HTERT RPE-1 (cell line): ENCODE results near the gene INHBB.

ENCODE experiments used
- in situ Hi-C: fragments of 300-500 bp; cut with MboI; formaldehyde crosslinking; loops from 4 replicates; pipeline ENCODE4 v1.14.3; 2020; ENCODE audit warnings: low sequenced_read_pairs

INHBB gene

GRCh38 chr2:120354935-120355779 is 9.2 kb downstream of the INHBB start:
- in situ Hi-C loops: no loop called here

DNA sequence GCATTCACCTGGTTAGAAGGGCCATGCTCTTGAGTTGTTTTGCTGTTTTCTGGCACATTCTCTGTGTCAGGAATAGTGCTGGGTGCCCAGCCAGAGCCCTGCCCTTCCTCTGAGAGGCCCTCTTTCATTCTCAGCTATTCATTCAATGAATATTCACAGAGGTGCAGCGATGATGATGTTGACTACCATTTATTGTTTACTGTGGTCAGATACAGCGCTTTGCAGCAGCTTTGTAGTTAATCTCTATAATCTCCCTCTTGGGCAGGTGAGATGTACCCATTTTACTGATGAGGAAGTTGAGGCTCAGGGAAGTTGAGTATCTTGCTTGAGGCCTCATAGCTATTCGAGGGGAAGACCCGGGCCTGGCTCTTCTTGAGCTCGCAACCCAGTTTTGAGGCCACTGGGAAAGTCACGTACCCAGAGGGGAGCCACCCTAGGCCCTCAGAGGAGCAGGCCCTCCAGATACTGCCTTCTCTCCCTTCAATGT is 9.9 kb downstream of the INHBB start:
- in situ Hi-C loops: no loop called here

GRCh38 chr2:120357768-120358167 is 11.8 kb downstream of the INHBB start:
- in situ Hi-C loops: no loop called here

DNA sequence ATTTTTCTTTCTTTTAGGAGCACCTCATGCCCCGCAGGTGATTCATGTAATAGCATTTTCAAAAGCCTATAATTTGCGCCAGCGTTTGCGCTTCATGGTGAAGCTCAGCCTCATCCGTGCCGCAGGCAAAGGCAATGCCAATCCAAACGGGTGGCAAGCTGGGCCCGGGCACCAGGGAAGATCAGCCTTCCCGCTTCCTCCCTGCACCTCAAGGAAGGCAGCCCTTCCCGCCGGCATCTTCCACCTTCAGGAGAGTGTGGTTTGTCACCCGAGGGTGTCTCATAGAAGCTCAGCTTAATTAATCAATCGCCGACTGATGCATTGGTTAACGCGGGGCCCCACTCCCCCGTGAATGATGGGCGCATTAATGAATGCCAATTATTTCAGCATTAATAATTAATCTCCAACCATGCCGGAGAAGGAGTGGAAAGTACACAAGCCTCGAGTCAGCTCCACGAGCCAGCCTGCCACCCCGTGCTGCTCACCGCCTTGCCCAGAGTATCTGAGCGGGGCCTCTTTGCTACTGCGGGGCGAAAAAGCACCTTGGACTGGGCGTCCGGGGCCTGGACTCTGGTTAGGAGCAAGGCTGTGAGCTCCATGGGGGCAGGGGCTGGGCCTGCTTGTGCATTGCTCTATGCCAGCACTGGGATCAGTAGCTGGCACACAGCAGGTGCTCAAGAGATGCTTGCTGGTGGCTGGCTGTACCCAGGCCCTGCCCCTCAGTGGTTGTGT is 13.0 kb downstream of the INHBB start:
- in situ Hi-C loops: no loop called here

DNA sequence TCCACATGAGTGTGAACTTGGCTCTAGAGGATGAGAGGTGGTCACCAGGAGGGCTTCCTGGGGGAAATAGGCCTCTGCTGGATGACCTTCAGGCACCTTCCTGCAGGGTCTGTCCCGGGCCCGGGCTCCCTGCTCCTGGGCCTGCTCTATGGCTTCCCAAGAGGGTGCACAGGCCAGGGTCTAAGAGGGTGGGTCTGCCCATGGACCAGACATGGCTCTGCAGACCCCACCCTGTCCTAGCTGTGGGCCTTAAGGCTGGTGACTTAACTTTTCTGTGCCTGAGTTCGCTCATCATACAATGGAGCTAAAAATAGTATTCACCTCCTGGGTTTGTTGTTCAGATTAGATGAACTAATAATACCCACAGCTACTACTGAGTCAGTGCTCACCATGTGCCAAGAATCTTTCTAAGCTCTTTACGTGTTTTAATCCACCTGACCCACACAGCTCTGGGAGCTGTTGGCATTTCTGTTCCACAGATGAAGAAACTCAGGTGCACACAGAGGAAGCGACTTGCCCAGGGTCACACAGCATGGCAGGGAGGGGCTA is 14.4 kb downstream of the INHBB start:
- in situ Hi-C loops: no loop called here

DNA sequence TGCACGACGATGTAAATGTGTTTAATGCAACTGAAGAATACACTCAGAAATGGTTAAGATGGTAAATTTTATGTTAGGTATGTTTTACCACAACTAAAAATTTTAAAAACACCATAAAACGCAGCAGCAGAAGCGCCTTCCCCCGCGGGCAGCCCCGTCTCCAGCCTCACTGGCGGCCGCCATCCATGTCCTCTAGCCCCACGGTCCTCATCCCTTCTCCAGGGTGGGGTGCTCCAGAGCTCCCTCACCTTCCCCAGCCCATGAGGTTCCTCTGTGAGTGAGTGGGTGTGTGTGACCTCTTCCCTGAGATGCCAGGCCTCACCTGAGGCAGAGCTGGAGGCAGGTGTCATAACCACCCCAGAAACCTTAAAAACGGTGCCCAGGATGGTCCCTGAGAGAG is 17.0 kb downstream of the INHBB start:
- in situ Hi-C loops: no loop called here

DNA sequence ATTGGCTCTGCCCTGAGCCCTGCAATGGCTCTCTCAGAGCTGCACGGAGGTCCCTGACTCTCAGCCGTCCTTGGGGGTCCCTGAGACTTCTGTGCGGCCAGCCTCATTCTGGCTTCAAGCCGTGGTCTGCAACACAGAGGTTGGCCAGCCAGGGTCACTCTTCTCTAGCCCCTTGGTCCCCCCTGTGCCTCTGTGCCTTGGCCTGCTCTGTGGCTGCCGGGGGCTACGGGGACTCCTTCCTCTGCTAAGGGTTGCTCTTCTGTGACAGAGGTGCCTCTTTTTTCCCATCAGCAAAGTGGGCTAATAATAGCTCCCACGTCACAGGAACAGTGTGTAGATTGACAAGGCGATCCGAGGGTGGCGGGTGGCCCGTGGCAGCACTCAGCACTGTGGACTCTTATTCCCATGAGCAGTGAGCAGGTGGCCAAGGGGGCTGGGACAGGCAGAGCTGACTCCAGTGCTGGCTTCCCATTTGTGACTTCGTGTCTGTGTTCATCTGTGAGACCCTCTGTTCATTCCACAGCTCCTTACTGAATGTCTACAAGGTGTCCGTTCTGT is 19.4 kb downstream of the INHBB start:
- in situ Hi-C loops: no loop called here

DNA sequence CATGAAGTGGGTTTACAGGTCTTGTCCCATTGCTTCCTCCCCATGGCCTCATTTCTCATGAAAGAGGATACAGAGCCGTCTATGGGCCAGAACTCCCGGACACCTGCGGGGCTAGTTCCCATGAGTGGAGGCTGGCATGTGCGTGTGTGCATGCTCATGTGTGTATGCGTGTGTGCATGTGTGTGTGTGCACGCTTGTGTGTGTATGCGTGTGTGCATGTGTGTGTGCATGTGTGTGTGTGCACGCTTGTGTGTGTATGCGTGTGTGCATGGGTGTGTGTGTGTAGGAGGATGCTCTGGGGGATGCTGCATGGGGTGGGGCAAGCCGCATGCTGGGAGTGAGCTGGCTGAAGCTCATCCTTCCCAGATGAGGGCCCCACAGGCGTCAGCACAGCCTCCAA is 20.8 kb downstream of the INHBB start:
- in situ Hi-C loops: no loop called here

GRCh38 chr2:120367221-120367620 is 21.3 kb downstream of the INHBB start:
- in situ Hi-C loops: no loop called here

DNA sequence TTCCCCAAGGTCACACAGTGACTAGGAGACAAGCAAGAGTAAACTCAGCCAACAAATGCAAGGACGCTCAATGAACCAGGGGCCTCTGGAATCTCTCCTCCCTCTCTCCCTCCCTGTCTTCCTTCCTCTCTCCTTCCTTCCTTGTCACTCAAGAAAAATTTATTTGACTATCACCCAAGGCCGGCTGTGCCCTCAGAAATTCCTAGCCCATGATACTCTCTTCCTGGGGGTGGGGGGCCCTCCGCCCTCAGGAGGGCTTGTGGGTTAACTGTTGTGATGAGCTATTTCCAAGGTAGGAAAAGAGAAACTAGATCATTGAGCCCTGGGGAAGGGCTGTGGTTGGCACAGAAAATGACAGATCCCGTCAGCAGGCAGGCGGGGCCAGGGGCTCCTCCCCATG is 21.7 kb downstream of the INHBB start:
- in situ Hi-C loops: no loop called here

DNA sequence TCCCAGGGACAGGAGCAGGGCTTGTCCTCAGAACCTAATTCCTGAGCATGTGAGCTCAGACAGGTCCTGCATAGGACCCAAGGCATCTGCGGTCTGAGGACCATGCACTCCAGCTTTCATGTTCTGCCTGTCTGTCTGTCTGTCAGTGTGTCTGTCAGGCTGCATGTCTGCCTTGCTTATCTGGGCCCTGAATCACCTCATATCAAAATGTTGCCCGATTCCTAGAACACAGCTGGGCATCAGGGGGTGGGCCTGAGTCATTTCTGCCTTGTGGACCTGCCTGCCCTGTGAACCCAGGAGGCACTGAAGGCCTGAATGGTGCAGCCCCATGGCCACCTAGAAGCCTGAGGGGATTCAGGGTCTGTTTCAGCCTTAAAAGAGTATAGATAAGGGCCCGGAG is 22.1 kb downstream of the INHBB start:
- in situ Hi-C loops: no loop called here

- in situ Hi-C loops: no loop called here
These were observed 23.3 kb downstream of the INHBB start for GRCh38 chr2:120369250-120369649.

- in situ Hi-C loops: no loop called here
These were observed 26.2 kb downstream of the INHBB start for GRCh38 chr2:120371969-120372625.

DNA sequence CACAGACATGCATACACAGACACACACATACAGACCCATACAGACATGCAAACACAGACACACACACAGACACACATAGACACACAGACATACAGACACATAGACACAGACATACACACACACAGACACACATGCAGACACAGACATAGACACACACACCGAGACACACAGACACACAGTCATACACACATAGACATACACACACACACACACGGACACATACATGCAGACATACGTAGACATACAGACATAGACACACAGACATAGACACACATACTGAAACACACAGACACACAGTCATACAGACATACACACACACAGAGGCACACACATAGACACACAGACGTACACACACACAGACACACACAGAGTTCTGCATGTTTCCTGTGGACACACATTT is 26.9 kb downstream of the INHBB start:
- in situ Hi-C loops: no loop called here

- in situ Hi-C loops: no loop called here
These were observed 27.5 kb downstream of the INHBB start for GRCh38 chr2:120373424-120373823.

GRCh38 chr2:120374821-120375220 is 28.9 kb downstream of the INHBB start:
- in situ Hi-C loops: no loop called here

DNA sequence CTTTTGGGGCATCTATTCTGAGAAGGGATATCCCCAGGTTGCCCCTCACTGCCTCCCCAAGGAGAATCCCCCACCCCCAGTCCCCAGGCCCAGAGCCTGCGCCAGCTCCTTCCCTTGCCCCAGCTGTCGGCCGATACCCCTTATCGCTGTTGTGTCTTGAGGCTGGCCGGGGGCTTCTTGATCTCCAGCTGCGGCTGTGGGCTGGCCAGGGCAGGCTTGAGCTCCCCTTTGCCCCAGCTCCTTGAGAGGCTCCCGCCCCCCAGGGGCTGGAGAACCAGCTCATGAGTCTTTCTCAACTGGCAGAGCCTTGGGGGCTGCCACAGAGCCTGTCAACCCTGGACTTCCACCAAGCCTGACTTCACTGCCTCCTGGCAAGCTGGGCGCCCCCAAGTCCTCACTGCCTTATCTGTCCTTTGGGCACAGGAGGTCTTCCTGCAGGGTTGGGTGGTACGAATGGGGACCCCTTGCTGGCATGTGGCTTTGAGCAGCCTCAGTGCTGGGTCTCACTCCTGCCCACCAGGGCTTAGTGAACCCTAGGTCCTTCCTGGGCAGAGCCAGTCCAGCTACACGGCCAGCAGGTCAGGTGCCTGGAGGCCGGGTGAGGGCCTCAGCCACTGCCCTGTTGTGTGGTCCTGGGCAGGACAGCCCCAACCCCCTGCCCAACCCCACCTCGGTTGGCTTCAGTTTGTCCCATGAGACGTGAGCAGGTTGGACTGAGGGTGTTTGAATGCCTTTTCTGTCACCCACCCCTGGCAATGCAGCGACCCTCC is 29.5 kb downstream of the INHBB start:
- in situ Hi-C loops: no loop called here

DNA sequence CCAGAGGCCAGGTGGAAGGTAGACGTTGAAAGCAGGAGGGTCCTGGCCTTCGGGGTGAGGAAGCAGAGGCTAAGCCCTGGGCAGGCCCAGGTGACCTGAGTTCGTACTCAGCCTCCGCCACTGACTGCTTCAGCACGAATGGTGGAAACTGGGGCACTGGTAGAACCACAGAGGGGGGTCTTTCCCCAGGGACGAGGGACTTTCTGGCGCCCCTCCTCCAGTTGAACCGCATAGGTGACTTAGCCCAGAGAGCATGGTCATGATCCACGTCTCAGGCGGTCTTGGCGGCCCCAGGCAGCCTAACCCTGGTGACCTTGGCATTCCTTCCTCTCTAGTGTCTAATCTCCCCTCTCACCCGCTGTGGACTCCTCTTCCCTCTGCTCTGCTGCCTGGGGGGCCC is 30.2 kb downstream of the INHBB start:
- in situ Hi-C loops: no loop called here

- in situ Hi-C loops: no loop called here
These were observed 31.0 kb downstream of the INHBB start for GRCh38 chr2:120376679-120377640.
